ENCODE data around the gene TAOK1. TPM values are rescaled to one million over a fixed set of nuclear protein-coding genes. Genes with fewer than 3 reads are reported as not detected.

TAOK1 gene
- total RNA-seq, 4 donors from 2014 or later, result 57.9 to 72.2 (median 65.1) TPM

GRCh38 chr17:29597361-29598172, 207.4 kb downstream of the TAOK1 start:
- H3K4me3 ChIP-seq, result no peak overlapping the region
- H3K36me3 ChIP-seq, result no peaks in the 10 kb centered on the region
- H3K9me3 ChIP-seq, result no peaks in the 10 kb centered on the region
- peak overlapping the region in 1 of 4 donors; percentile 24 for H3K27ac ChIP-seq
- WGBS, 2 donors (ENCODE audit: low coverage in 1 of 2), result 83% methylated on average over 2 of the region's 13 CpGs; no CpG with 5 or more reads in 1 of the 2 donors
- TF ChIP-seq EP300 (IDR thresholded peaks at IDR 0.05) (no peak), POLR2AphosphoS5 (IDR thresholded peaks at IDR 0.05) (no peak), CTCF (IDR thresholded peaks at IDR 0.05) (no peak)
- no peaks in the 10 kb centered on the region for H3K27me3 ChIP-seq
- no peak for ATAC-seq
- peaks cover 0 to 48% (median 20%) of the 10 kb centered on the region in 3 donors for H3K4me1 ChIP-seq

Small RNAs within 50 kb of the gene (small RNA-seq; reads per million reads assigned to genes)
- gene RNU4-34P (0 reads per million in 4 donors), gene RNU6-1034P (0 reads per million in 4 donors), gene RNU6-711P (0 reads per million in 4 donors)

Other genes with a start within 250 kb of the TAOK1 start
- 10 to 100 TPM; 45.5 to 70.5 (median 56.5) TPM for gene MYO18A, start 210.0 kb upstream of the TAOK1 start, total RNA-seq
- gene CRYBA1, start 143.5 kb upstream of the TAOK1 start, total RNA-seq, result not detected
- 10 to 100 TPM; 29.1 to 36.3 (median 33.8) TPM for gene NUFIP2, start 96.2 kb upstream of the TAOK1 start, total RNA-seq
- gene ABHD15, start 176.7 kb downstream of the TAOK1 start, total RNA-seq, result 10 to 100 TPM in 3 of 4 donors, 1 to 10 TPM in 1; 5.4 to 12.6 (median 11.1) TPM
- gene TP53I13, start 178.3 kb downstream of the TAOK1 start, total RNA-seq, result 10 to 100 TPM; 41.5 to 57.3 (median 52.1) TPM
- gene GIT1, start 199.3 kb downstream of the TAOK1 start, total RNA-seq, result 10 to 100 TPM; 30.4 to 47.8 (median 35.8) TPM
- gene ANKRD13B, start 202.8 kb downstream of the TAOK1 start, total RNA-seq, result 10 to 100 TPM in 2 of 4 donors, 1 to 10 TPM in 2; 4.4 to 22.8 (median 10.0) TPM
- gene CORO6, start 232.5 kb downstream of the TAOK1 start, total RNA-seq, result 100 to 1,000 TPM in 1 of 4 donors, 10 to 100 TPM in 3; 18.1 to 138 (median 39.4) TPM